Amniotic epithelial cell (primary cell): Measurements from ENCODE around the gene STK26.
"Not testable (repeated sequence)": the region's sequence is repeated elsewhere in the genome, so short reads cannot be mapped to it uniquely, and the experiment has no call there.

Experiments used
- DNase-seq: peaks from one replicate; pipeline ENCODE4 v3.0.0-alpha.2; 2010; ENCODE audit warnings: low read depth

STK26 gene

GRCh38 chrX:132094164-132094563 is 71.1 kb downstream of the STK26 start:
- DNase-seq = peak; percentile 18

- DNase-seq = not testable (repeated sequence)
Observed at GRCh38 chrX:132098704-132099103, 75.6 kb downstream of the STK26 start.

GRCh38 chrX:132101206-132101605 is 78.1 kb downstream of the STK26 start:
- DNase-seq = no peak

- no peak for DNase-seq
Observed at GRCh38 chrX:132101799-132102198, 78.7 kb downstream of the STK26 start.

DNA sequence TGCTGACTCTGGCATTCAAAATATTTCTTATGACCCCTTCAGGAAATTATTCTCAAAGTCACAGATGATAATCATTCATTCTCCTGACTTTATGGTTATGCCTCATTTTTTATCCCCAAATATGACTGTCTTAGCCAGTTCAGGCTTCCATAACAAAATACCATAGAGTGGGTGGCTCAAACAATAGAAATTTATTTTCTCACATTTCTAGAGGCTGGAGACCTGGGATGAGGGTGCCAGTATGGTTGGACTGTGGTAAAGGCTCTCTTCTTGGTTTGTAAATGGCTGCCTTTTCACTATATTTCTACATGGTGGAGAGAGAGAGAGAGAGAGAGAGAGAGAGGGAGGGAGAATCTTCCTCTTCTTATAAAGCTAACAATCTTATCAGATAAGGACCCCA is 84.2 kb downstream of the STK26 start:
- DNase-seq = no peak

GRCh38 chrX:132114607-132115006 is 91.5 kb downstream of the STK26 start:
- DNase-seq = no peak

GRCh38 chrX:132115792-132116191 is 92.7 kb downstream of the STK26 start:
- no peak for DNase-seq

DNA sequence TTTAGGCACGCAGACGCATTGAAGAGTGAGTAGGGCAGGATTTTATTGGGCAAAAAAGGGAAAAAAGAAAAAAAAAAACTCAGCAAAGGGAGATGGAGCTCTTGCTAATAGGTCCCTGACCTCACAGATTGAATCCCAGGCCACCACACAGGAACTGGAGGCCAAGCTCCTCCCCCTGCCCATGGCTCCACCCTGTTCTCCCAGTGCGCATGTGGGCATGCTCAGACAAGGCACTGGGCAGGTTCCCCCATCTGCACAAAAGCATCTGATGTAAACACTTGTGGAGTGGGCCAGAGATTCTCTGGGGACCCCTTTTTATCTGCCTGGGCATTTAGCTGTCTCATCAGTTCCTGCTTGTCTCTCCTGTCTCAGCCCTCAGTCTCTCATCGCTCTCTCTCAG is 95.3 kb downstream of the STK26 start:
- DNase-seq = no peak

DNA sequence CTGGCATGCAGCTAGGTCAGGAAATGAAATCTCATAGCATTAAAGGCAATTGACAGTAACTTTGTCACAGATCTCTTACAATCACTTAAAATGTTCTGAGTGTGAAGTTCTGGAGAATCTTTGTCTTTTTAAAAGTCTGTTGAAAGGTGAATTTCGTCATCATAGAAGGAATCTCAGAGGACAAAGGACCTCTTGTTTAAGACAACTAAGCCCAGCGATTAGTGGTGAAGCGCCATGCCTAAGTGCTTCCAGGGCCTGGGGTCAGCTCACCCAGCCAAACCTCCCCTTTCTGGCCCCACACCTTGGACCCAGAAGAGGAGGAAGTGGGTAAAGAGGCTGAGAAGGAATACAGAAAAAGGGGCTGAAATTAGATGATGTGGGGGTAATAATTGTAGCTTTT is 96.2 kb downstream of the STK26 start:
- DNase-seq = peak; percentile 4

- DNase-seq = no peak
Observed at GRCh38 chrX:132119821-132120515, 96.9 kb downstream of the STK26 start.

- no peak for DNase-seq
Observed at GRCh38 chrX:132120913-132121312, 97.8 kb downstream of the STK26 start.
